ENCODE measurements around the gene PIGQ. TPM values are rescaled to one million over a fixed set of nuclear protein-coding genes. Genes with fewer than 3 reads are reported as not detected.

PIGQ gene
- total RNA-seq, 2 experiments from 2014 or later, result 22.8 to 27.0 TPM

DNA sequence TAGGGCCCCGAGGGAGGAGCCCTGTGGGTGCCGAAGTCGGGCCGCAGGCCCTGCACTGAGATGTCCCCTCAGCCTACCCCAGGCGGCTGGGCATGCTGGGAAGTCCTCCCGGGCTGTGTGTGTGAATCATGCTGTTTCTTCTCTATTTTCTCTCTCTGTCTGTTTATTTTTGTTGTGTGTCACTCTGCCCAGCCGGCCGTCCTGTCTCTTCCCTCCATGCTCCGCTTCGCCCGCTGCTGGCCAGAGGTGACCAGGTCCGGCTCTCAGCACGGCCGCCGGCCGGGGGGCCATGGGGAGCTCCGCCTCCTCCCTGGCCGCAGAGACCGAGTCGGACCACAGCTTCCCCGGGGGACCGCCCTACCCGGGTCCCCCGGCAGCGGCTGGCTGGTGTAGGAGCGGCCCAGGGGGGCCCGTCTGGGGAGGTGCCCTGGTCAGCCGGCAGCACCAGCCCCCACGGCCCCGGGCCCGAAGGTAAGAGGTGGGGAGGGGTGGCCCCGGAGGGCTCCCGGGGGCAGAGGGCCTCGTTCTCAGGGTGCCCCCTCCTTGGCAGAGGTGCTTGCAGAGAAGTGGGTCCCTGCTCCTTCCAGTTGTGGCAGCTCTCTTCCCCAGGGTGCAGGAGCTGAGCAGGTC lies 29.8 kb upstream of the PIGQ start:
- Histone ChIP-seq H3K27ac (ENCODE audit: low read depth in 1 of 2, low read length in 2 of 2) (no peak overlapping the region), H3K9me3 (ENCODE audit: control insufficient read depth in 1 of 2, insufficient read depth in 1 of 2, low read length in 2 of 2) (peaks cover 0 to 6% of the 10 kb centered on the region in 2 experiments), H3K4me1 (ENCODE audit: insufficient read depth, low read length) (peaks cover 3% of the 10 kb centered on the region), H3K27me3 (ENCODE audit: control insufficient read depth in 1 of 2, insufficient read depth in 2 of 2, low read length in 2 of 2) (no peaks in the 10 kb centered on the region), H3K4me3 (ENCODE audit: low read length) (no peak overlapping the region), H3K36me3 (ENCODE audit: insufficient read depth, low read length) (peaks cover 20% of the 10 kb centered on the region)
- Mint-ChIP-seq H3K4me3 (no peak overlapping the region), H3K9me3 (no peaks in the 10 kb centered on the region), H3K36me3 (ENCODE audit: low read depth) (peaks cover 4% of the 10 kb centered on the region), H3K27me3 (no peaks in the 10 kb centered on the region), H3K4me1 (ENCODE audit: low read depth) (no peaks in the 10 kb centered on the region), H3K27ac (no peak overlapping the region)
- ATAC-seq (ENCODE audit: poor library complexity) (no peak), DNase-seq (no peak)
- intact Hi-C loops (cut with DNase I, micrococcal nuclease), result no loop called here
- ChIA-PET POLR2A (no interaction called here), CTCF (no interaction called here)
- TF ChIP-seq, protein P1, sequence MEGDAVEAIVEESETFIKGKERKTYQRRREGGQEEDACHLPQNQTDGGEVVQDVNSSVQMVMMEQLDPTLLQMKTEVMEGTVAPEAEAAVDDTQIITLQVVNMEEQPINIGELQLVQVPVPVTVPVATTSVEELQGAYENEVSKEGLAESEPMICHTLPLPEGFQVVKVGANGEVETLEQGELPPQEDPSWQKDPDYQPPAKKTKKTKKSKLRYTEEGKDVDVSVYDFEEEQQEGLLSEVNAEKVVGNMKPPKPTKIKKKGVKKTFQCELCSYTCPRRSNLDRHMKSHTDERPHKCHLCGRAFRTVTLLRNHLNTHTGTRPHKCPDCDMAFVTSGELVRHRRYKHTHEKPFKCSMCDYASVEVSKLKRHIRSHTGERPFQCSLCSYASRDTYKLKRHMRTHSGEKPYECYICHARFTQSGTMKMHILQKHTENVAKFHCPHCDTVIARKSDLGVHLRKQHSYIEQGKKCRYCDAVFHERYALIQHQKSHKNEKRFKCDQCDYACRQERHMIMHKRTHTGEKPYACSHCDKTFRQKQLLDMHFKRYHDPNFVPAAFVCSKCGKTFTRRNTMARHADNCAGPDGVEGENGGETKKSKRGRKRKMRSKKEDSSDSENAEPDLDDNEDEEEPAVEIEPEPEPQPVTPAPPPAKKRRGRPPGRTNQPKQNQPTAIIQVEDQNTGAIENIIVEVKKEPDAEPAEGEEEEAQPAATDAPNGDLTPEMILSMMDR (IDR thresholded peaks at IDR 0.05), result no peak

DNA sequence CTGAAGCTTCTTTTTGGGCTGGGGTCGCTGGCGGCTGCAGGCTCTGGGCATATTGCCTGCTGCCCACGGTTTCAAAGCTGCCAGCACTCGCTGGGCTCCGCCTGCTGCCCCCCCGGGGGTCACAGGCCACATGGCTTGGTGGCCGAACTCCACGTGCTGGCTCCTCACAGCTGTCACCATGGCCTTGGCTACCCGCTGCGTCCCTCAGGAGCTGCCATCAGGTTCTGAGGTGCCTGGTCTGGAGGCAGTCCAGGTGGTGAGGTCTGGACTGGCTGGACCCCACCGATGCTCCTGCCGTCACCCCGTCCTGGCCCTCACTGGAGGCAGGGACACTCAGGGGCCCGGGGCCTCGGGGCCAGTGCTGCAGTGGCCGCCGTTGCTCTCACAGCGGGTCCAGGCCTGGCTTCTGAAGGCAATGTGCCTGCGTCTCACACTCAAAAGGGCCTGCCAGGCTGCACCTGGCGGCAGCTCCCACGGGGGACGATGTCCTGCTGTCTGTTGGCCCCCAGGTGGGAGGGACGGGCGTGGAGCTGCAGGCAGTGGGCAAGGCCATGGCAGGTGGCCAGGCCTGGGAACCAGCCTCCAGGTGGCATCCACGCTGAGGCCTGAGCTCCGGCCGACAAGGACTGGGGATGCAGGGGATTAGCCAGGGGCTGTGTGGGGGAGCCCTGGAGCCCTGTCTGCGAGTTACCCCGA lies 29.0 kb upstream of the PIGQ start:
- POLR2A ChIA-PET, result no interaction called here
- ATAC-seq (ENCODE audit: poor library complexity), result no peak
- Mint-ChIP-seq H3K4me1 (ENCODE audit: low read depth) (no peaks in the 10 kb centered on the region), H3K9me3 (no peaks in the 10 kb centered on the region), H3K36me3 (ENCODE audit: low read depth) (peaks cover 4% of the 10 kb centered on the region), H3K27ac (no peak overlapping the region), H3K27me3 (no peaks in the 10 kb centered on the region), H3K4me3 (no peak overlapping the region)
- TF ChIP-seq, protein P1 (IDR thresholded peaks at IDR 0.05), result no peak
- CTCF ChIA-PET, result no interaction called here
- H3K4me1 ChIP-seq (ENCODE audit: insufficient read depth, low read length), result no peaks in the 10 kb centered on the region
- intact Hi-C loops (cut with DNase I, micrococcal nuclease), result no loop called here
- H3K9me3 ChIP-seq (ENCODE audit: control insufficient read depth in 1 of 2, insufficient read depth in 1 of 2, low read length in 2 of 2), result peaks cover 0 to 6% of the 10 kb centered on the region in 2 experiments
- H3K27ac ChIP-seq (ENCODE audit: low read depth in 1 of 2, low read length in 2 of 2), result no peak overlapping the region
- no peaks in the 10 kb centered on the region for H3K27me3 ChIP-seq (ENCODE audit: control insufficient read depth in 1 of 2, insufficient read depth in 2 of 2, low read length in 2 of 2)
- peaks cover 19% of the 10 kb centered on the region for H3K36me3 ChIP-seq (ENCODE audit: insufficient read depth, low read length)
- DNase-seq, result no peak
- H3K4me3 ChIP-seq (ENCODE audit: low read length), result no peak overlapping the region

DNA sequence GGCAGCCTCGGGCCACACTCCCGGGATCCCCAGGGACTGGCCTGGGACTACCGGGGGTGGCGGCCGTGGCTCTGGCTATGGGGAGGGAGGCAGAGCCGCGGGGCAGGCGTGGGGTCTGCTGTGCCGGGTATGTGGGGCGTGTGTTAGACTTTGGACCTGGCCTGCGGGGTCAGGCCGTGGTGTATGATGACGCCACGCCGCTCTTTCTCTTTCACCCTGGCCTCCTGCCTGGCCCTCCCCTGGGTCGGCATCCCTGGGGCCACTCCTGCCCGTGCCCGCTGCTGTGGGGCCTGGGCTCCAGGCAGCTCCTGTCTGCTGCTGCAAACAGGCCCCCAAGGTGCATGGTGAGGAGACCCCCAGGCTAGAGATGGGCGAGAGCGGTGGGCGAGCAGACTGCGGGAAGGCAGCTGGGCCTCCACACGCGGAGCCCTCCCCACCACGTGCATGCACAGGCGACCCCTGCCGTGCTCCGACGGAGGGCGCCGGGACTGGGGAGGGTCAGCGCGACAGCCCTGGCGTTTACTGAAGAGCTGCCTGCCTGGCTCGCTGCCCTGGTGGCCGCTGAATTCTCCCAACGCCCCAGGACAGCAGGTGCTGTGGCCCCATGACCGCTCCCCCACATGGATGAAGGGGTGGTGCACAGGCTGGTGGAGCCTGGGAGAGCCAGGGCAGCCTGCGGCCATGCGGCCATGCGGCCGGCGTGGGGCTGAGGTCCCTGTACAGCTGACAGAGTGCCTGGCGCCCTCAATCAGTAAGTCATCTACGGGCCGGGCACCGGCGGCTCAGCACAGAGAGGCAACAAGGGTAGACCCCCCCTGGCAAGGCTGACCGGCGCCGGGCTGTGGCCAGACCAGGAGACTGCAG lies 26.2 kb upstream of the PIGQ start:
- Mint-ChIP-seq H3K36me3 (ENCODE audit: low read depth) (peaks cover 4% of the 10 kb centered on the region), H3K27me3 (no peaks in the 10 kb centered on the region), H3K27ac (no peak overlapping the region), H3K4me3 (no peak overlapping the region), H3K4me1 (ENCODE audit: low read depth) (no peaks in the 10 kb centered on the region), H3K9me3 (no peaks in the 10 kb centered on the region)
- H3K4me3 ChIP-seq (ENCODE audit: low read length), result no peak overlapping the region
- H3K27ac ChIP-seq (ENCODE audit: low read depth in 1 of 2, low read length in 2 of 2), result no peak overlapping the region
- DNase-seq (no peak), ATAC-seq (ENCODE audit: poor library complexity) (no peak)
- intact Hi-C loops (cut with DNase I, micrococcal nuclease), result no loop called here
- H3K36me3 ChIP-seq (ENCODE audit: insufficient read depth, low read length), result peaks cover 5% of the 10 kb centered on the region
- POLR2A ChIA-PET, result no interaction called here
- TF ChIP-seq, protein P1 (IDR thresholded peaks at IDR 0.05), result no peak
- H3K27me3 ChIP-seq (ENCODE audit: control insufficient read depth in 1 of 2, insufficient read depth in 2 of 2, low read length in 2 of 2), result no peaks in the 10 kb centered on the region
- peaks cover 17% of the 10 kb centered on the region for H3K4me1 ChIP-seq (ENCODE audit: insufficient read depth, low read length)
- peaks cover 0 to 6% of the 10 kb centered on the region in 2 experiments for H3K9me3 ChIP-seq (ENCODE audit: control insufficient read depth in 1 of 2, insufficient read depth in 1 of 2, low read length in 2 of 2)
- CTCF ChIA-PET, result no interaction called here

All from CD4-positive, alpha-beta T cell (primary cell).